K562 (cell line): ENCODE measurements around the gene PRODH2. TPM values are rescaled to one million over a fixed set of nuclear protein-coding genes. Genes with fewer than 3 reads are reported as not detected.

Experiments used
- ATAC-seq: fragments of 200-7000 bp; cut with Tn5 transposase; 3 replicates; pipeline ENCODE4 v1.9.1; 2020; ENCODE audit warnings: moderate library complexity
- BruUV-seq: library from RNA; stranded (reverse); fragments of 400-500 nt; replicated peaks from 2 replicates; lab custom pipeline; 2021; lab: Mats Ljungman, UMichigan
- CTCF ChIA-PET: fragments of 300-600 bp; formaldehyde crosslinking; extraction: SDS; loops from one replicate; lab custom pipeline; 2021; ENCODE audit warnings: low intra/inter-chr PET ratio; lab: Yijun Ruan, JAX
- POLR2A ChIA-PET: fragments of 300-600, 350-650 bp; sonication (Branson Sonifier 250); formaldehyde crosslinking; extraction: SDS; loops from one replicate; lab custom pipeline; 2021; ENCODE audit warnings: antibody characterized with exemption, inconsistent platforms; lab: Yijun Ruan, JAX
- DNase-seq, 4 experiments: peaks; one replicate each; pipeline versions ENCODE4 v3.0.0 to v3.0.0-alpha.2; 2011 to 2018; ENCODE audit warnings: low spot score in 3 of 4, mixed read lengths in 3 of 4; ENCODE audit errors: extremely low read depth in 1 of 4
- FAIRE-seq: peaks from 2 replicates; lab custom pipeline; 2011; peaks lifted over from hg19 to GRCh38; lab: Jason Lieb, UNC
- H2AFZ ChIP-seq: 2 replicates; pipeline ENCODE4 v1.6.0; 2011; ENCODE audit warnings: low read depth, low read length, control low read depth, inconsistent platforms
- H3K27ac ChIP-seq: fragments of 200-600 bp; 3 replicates; pipeline ENCODE4 v1.8.0; 2011; ENCODE audit warnings: low read depth, mild to moderate bottlenecking, control low read depth, inconsistent platforms, low read length, moderate library complexity, mixed read lengths; ENCODE audit errors: extremely low read depth
- H3K27me3 ChIP-seq, 2 experiments: fragments of 300-600 bp in 1 of 2; 2 replicates in 1 of 2; 3 replicates in 1 of 2; pipeline versions ENCODE4 v1.6.0 to v1.8.0; 2011; ENCODE audit warnings: inconsistent platforms in 2 of 2, low read length in 2 of 2, mild to moderate bottlenecking in 1 of 2, mixed read lengths in 1 of 2, moderate library complexity in 1 of 2; ENCODE audit not compliant: control insufficient read depth in 2 of 2, insufficient read depth in 2 of 2
- H3K36me3 ChIP-seq: fragments of 300-600 bp; 3 replicates; pipeline ENCODE4 v1.8.0; 2011; ENCODE audit warnings: mild to moderate bottlenecking, low read length, inconsistent platforms; ENCODE audit not compliant: control insufficient read depth, insufficient read depth
- H3K4me1 ChIP-seq, 2 experiments: fragments of 200-600 bp in 1 of 2; replicated peaks in 1 of 2; 2 replicates in 1 of 2; 3 replicates in 1 of 2; pipeline versions ENCODE4 v1.5.1 to v1.8.0; 2011; ENCODE audit warnings: inconsistent platforms in 2 of 2, low read length in 2 of 2, mild to moderate bottlenecking in 1 of 2, mixed read lengths in 1 of 2, moderate library complexity in 1 of 2; ENCODE audit not compliant: control insufficient read depth in 2 of 2, insufficient read depth in 2 of 2
- H3K4me2 ChIP-seq: 2 replicates; pipeline ENCODE4 v1.6.1; 2011; ENCODE audit warnings: low read length, control low read depth, inconsistent platforms, mixed read lengths; ENCODE audit not compliant: insufficient read depth
- H3K4me3 ChIP-seq: fragments of 200-600 bp; sonication (generic), shearing (Covaris generic); 2 replicates; pipeline ENCODE4 v1.5.1; 2016; ENCODE audit warnings: control low read depth, inconsistent platforms
- H3K79me2 ChIP-seq: fragments of 200-600 bp; 3 replicates; pipeline ENCODE4 v1.8.0; 2011; ENCODE audit warnings: low read length, inconsistent platforms; ENCODE audit not compliant: control insufficient read depth, insufficient read depth
- H3K9ac ChIP-seq, 2 experiments: 2 replicates each; pipeline versions ENCODE4 v1.6.0 to v1.6.1; 2011; ENCODE audit warnings: low read depth in 2 of 2, low read length in 2 of 2, control low read depth in 1 of 2, inconsistent platforms in 1 of 2, mild to moderate bottlenecking in 1 of 2, mixed read lengths in 1 of 2; ENCODE audit not compliant: insufficient read depth in 1 of 2
- H3K9me1 ChIP-seq: one replicate; pipeline ENCODE4 v1.6.0; 2011; ENCODE audit warnings: inconsistent platforms, mild to moderate bottlenecking, low read length, moderate library complexity; ENCODE audit not compliant: control insufficient read depth, insufficient read depth
- H3K9me3 ChIP-seq: replicated peaks from 2 replicates; pipeline ENCODE4 v1.5.1; 2011; ENCODE audit warnings: low read depth, low read length, inconsistent platforms; ENCODE audit not compliant: control insufficient read depth, insufficient read depth
- H4K20me1 ChIP-seq: replicated peaks from 2 replicates; pipeline ENCODE4 v1.6.1; 2011; ENCODE audit warnings: low read length, inconsistent platforms, mixed read lengths; ENCODE audit not compliant: control insufficient read depth, insufficient read depth
- DPF2 ChIP-seq: fragments of 450-650 bp; IDR thresholded peaks from 2 replicates; pipeline ENCODE4 v1.6.1; 2016
- NCOA1 ChIP-seq: fragments of 450-650 bp; IDR thresholded peaks from 2 replicates; pipeline ENCODE4 v1.6.1; 2016; ENCODE audit warnings: low read depth
- PPARD ChIP-seq: fragments of 250-450 bp; sonication (Bioruptor Pico); IDR thresholded peaks from 2 replicates; pipeline ENCODE4 v1.8.0; 2022; ENCODE audit warnings: inconsistent platforms, mild to moderate bottlenecking, moderate library complexity
- ZNF212 ChIP-seq: fragments of 450-650 bp; formaldehyde crosslinking; IDR thresholded peaks from 2 replicates; pipeline ENCODE4 v1.4.0; 2020; ENCODE audit warnings: mild to moderate bottlenecking
- WGBS: fragments of 100-300 bp; shearing (Covaris generic); methylation state at CpG from one replicate; pipeline ENCODE4 v1.1.6; 2016; ENCODE audit warnings: low coverage, mixed read lengths; ENCODE audit not compliant: insufficient coverage; ENCODE audit errors: missing lambda C conversion rate; 5-methylcytosine and 5-hydroxymethylcytosine counted together
- in situ Hi-C: fragments of 300-500 bp; cut with MboI; formaldehyde crosslinking; loops from 4 replicates; pipeline ENCODE4 v1.15.0; 2018; ENCODE audit warnings: inconsistent platforms, mixed read lengths
- intact Hi-C: fragments of 100-400 bp; cut with micrococcal nuclease; formaldehyde crosslinking; loops from 2 replicates; pipeline ENCODE4 v1.14.2; 2022
- polyA plus RNA-seq, 8 experiments: library from polyadenylated mRNA; depleted of rRNA in 4 of 8; stranded (reverse) in 5 of 8; unstranded in 3 of 8; fragments of >200 nt; fragmentation: Nextera tagmentation in 2 of 8; fragmentation: Illumina TruSeq in 1 of 8; extraction: Ambion mirVana in 2 of 8; extraction: Trizol in 1 of 8; gene quantifications; 2 replicates each; pipeline versions ENCODE4 v1.2.1 to v1.2.3, GENCODE V29; 2011 to 2014; ENCODE audit warnings: inconsistent platforms in 1 of 8, missing spikeins in 1 of 8
- total RNA-seq, 7 experiments: library from RNA; depleted of rRNA in 6 of 7; stranded (reverse); fragments of >200 nt in 6 of 7; fragmentation: Illumina TruSeq in 2 of 7; extraction: Trizol in 2 of 7; gene quantifications; 2 replicates each; pipeline versions ENCODE4 v1.2.1 to v1.2.3, GENCODE V29; 2011 to 2021; ENCODE audit warnings: low replicate concordance in 1 of 7
- TF ChIP-seq, protein P1 (sequence below): sonication (generic); formaldehyde crosslinking; IDR thresholded peaks from 2 replicates; pipeline ENCODE4 v1.8.1; 2023; ENCODE audit warnings: mild to moderate bottlenecking, missing genetic modification reagents
- TF ChIP-seq, protein P2 (sequence below): fragments of 450-650 bp; IDR thresholded peaks from 2 replicates; pipeline ENCODE4 v1.7.0; 2016; ENCODE audit warnings: borderline replicate concordance
- TF ChIP-seq, protein P3 (sequence below): sonication (generic); formaldehyde crosslinking; IDR thresholded peaks from 2 replicates; pipeline ENCODE4 v1.8.0; 2022; ENCODE audit warnings: missing genetic modification reagents, mild to moderate bottlenecking, borderline replicate concordance

Gene PRODH2
- total and polyA plus RNA-seq, 9 of the 15 experiments (the other 6 are each of a cell fraction or from before 2014, with no cell fraction given) = not detected

DNA sequence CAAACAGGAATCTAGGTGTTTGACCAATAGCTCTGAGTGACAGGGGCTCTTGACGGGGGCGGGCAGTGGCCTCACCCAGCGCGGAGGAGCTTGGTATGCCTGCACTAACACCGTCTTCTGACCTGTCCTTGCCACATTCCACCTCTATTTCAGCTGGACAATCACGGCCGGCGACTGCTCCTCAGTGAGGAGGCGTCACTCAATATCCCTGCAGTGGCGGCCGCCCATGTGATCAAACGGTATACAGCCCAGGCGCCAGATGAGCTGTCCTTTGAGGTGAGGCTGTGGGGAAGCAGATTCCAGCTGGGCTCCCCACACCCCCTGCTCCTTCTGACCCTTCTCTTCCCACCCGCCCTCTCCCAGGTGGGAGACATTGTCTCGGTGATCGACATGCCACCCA, 32.6 kb downstream of the PRODH2 start:
- WGBS = 79% methylated on average over 16 of the region's 16 CpGs
- Histone ChIP-seq H3K9me1 (no peaks in the 10 kb centered on the region), H4K20me1 (no peaks in the 10 kb centered on the region), H3K4me2 (no peak overlapping the region), H2AFZ (no peak overlapping the region), H3K79me2 (peaks cover 5% of the 10 kb centered on the region; the same call in 1 of the 3 replicates), H3K9ac (no peak overlapping the region; a peak in 1 of 4 replicates), H3K9me3 (no peaks in the 10 kb centered on the region), H3K4me1 (peaks cover 5 to 40% of the 10 kb centered on the region in 2 experiments; a peak in 4 of 5 replicates), H3K4me3 (no peak overlapping the region), H3K27ac (no peak overlapping the region), H3K36me3 (peaks cover 24% of the 10 kb centered on the region; the same call in 2 of the 3 replicates), H3K27me3 (no peaks in the 10 kb centered on the region)
- no peak for DNase-seq
- in situ Hi-C loops (no loop called here), intact Hi-C loops (no loop called here)
- TF ChIP-seq, protein P1, sequence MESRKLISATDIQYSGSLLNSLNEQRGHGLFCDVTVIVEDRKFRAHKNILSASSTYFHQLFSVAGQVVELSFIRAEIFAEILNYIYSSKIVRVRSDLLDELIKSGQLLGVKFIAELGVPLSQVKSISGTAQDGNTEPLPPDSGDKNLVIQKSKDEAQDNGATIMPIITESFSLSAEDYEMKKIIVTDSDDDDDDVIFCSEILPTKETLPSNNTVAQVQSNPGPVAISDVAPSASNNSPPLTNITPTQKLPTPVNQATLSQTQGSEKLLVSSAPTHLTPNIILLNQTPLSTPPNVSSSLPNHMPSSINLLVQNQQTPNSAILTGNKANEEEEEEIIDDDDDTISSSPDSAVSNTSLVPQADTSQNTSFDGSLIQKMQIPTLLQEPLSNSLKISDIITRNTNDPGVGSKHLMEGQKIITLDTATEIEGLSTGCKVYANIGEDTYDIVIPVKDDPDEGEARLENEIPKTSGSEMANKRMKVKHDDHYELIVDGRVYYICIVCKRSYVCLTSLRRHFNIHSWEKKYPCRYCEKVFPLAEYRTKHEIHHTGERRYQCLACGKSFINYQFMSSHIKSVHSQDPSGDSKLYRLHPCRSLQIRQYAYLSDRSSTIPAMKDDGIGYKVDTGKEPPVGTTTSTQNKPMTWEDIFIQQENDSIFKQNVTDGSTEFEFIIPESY (CRISPR knock-in tag) = peak; percentile 80
- no peak for TF ChIP-seq DPF2
- ChIA-PET POLR2A (no interaction called here), CTCF (no interaction called here)
- FAIRE-seq = no peak
- BruUV-seq = no TSS peak
- ATAC-seq = no peak

DNA sequence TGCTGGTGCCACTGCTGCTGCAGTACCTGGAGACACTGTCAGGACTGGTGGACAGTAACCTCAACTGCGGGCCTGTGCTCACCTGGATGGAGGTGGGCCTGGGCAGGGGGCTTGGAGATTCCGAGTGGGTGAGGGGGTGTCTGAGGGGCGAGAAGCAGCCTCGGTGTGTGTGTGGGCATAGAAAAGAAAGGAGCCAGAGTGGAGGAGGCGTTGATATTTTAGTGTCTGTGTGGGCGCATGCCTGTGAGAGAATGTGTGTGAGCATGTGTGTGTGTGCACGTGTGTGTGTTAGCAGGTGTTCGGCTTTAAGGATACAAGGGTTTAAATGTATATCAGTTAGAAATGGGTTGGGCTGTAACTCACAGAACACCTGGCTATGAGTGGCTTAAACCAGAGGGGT, 33.6 kb downstream of the PRODH2 start:
- intact Hi-C loops = no loop called here
- peaks cover 24% of the 10 kb centered on the region; the same call in 2 of the 3 replicates for H3K36me3 ChIP-seq
- H2AFZ ChIP-seq = no peak overlapping the region
- H3K9ac ChIP-seq = peak overlapping the region in 1 of 2 experiments; percentile 45; a peak in 1 of 4 replicates
- peaks cover 10 to 44% of the 10 kb centered on the region in 2 experiments for H3K4me1 ChIP-seq
- H3K27ac ChIP-seq = no peak overlapping the region
- H3K9me3 ChIP-seq = no peaks in the 10 kb centered on the region
- peaks cover 5% of the 10 kb centered on the region; the same call in 1 of the 3 replicates for H3K79me2 ChIP-seq
- H3K4me2 ChIP-seq = no peak overlapping the region
- no peak for DNase-seq
- H3K4me3 ChIP-seq = no peak overlapping the region
- H3K27me3 ChIP-seq = no peaks in the 10 kb centered on the region
- H3K9me1 ChIP-seq = no peaks in the 10 kb centered on the region
- no TSS peak for BruUV-seq
- H4K20me1 ChIP-seq = no peaks in the 10 kb centered on the region
- FAIRE-seq = no peak
- POLR2A ChIA-PET = interaction anchor here (0.7 kb wide), 1 partner anchor 438 kb away, joined by 4 read pairs; no protein-coding TSS in a partner anchor
- in situ Hi-C loops = no loop called here
- CTCF ChIA-PET = interaction anchor here (0.7 kb wide), 1 partner anchor 1351 kb away, joined by 3 read pairs; no protein-coding TSS in a partner anchor
- 64% methylated on average over 6 of the region's 8 CpGs for WGBS
- no peak for ATAC-seq
- no peak for TF ChIP-seq PPARD (CRISPR knock-in tag)
- TF ChIP-seq, protein P2, sequence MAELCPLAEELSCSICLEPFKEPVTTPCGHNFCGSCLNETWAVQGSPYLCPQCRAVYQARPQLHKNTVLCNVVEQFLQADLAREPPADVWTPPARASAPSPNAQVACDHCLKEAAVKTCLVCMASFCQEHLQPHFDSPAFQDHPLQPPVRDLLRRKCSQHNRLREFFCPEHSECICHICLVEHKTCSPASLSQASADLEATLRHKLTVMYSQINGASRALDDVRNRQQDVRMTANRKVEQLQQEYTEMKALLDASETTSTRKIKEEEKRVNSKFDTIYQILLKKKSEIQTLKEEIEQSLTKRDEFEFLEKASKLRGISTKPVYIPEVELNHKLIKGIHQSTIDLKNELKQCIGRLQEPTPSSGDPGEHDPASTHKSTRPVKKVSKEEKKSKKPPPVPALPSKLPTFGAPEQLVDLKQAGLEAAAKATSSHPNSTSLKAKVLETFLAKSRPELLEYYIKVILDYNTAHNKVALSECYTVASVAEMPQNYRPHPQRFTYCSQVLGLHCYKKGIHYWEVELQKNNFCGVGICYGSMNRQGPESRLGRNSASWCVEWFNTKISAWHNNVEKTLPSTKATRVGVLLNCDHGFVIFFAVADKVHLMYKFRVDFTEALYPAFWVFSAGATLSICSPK = no peak
- TF ChIP-seq ZNF212 (CRISPR knock-in tag) = no peak
- TF ChIP-seq NCOA1 = no peak
- TF ChIP-seq, protein P3, sequence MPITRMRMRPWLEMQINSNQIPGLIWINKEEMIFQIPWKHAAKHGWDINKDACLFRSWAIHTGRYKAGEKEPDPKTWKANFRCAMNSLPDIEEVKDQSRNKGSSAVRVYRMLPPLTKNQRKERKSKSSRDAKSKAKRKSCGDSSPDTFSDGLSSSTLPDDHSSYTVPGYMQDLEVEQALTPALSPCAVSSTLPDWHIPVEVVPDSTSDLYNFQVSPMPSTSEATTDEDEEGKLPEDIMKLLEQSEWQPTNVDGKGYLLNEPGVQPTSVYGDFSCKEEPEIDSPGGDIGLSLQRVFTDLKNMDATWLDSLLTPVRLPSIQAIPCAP = no peak
